ENCODE results near the gene TBX3.
"Not testable (repeated sequence)": the region's sequence is repeated elsewhere in the genome, so short reads cannot be mapped to it uniquely, and the experiment has no call there.

TBX3 gene

GRCh38 chr12:114684098-114684869 is at the start of gene TBX3:
Gene TBX3, minus strand, starts transcription at chr12:114684175. Its CDS starts 975 bp downstream, at chr12:114683200.
- in situ Hi-C loops (cut with HindIII; ENCODE audit: low sequenced_read_pairs), result no loop called here

DNA sequence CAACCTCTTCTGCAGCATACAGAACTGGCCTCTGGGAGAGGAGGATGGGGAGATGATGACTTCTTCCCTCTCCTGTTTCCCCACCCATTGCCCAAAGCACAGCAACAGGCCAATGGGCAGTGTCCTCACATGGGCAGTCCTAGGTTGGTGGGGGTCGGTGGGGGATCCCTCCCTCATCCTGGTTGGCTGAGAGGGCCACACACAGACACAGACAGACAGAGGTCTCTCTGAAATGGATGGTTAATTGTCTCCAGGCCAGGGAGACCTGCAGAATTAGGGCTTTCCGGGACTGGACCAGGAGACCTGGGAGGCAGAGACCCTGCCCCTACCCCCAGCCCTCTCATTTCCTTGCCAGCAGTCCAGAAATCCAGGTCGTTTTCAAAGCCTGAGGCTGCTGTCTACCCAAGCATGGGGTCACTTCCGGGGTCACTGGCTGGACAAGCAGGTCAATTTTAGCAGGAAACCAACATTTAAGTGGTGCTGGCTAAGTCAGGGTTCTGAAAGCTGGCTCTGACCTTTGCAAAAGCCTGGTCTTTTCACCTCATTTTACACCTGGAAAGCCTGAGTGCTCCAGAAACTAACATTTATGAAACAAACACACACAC is 48.6 kb upstream of the TBX3 start:
- in situ Hi-C loops (cut with HindIII; ENCODE audit: low sequenced_read_pairs), result loop anchor here (25.0 kb wide), 1 partner anchor 280 kb away; no protein-coding TSS in a partner anchor

- in situ Hi-C loops (cut with HindIII; ENCODE audit: low sequenced_read_pairs), result loop anchor here (25.0 kb wide), 1 partner anchor 283 kb away; no protein-coding TSS in a partner anchor
These were observed 45.8 kb upstream of the TBX3 start for GRCh38 chr12:114729731-114730130.

DNA sequence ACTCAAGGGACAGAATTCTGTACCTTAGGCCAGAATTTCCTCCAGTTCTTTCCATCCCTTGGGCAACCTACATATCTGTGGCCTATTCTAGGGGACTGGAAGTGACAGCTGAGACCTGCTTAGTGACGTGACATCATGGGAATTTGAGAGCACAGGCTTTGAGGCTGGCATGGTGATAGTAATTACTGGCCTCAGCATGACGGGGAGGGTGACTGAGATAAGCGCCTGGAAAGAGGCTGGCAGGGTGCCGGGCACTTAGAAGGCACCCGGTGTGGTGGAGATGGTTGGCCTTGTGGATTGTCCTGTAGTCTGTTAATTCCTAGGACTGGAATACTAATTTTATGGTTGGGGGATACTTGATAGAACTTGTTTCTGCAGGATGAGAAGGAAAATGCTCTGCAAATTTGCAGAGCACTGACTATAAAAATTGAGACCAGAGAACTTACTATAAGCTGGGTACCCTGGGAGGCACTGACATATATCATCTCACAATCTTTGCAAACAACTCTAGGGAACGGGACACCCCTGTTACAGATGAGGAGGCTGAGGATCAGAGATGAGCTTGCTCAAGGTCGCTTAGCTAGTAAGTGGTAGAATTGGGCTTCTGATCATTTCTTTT is 42.2 kb upstream of the TBX3 start:
- in situ Hi-C loops (cut with HindIII; ENCODE audit: low sequenced_read_pairs), result loop anchor here (25.0 kb wide), 1 partner anchor 286 kb away; no protein-coding TSS in a partner anchor

DNA sequence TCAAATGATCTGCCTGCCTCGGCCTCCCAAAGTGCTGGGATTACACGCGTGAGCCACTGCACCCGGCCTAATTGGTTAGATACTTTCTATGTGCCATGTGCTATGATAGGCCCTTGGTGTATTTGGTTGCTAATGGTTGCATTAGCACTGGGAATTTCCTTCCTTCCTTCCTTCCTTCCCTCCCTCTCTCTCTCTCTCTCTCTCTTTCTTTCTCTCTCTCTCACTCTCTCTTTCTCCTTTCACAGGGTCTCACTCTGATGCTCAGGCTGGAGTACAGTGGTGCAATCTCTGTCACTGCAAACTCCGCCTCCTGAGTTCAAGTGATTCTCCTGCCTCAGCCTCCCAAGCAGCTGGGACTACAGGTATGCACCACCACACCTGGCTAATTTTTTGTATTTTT is 38.2 kb upstream of the TBX3 start:
- in situ Hi-C loops (cut with HindIII; ENCODE audit: low sequenced_read_pairs), result not testable (repeated sequence)

GRCh38 chr12:114721266-114721665 is 37.3 kb upstream of the TBX3 start:
- in situ Hi-C loops (cut with HindIII; ENCODE audit: low sequenced_read_pairs), result no loop called here

DNA sequence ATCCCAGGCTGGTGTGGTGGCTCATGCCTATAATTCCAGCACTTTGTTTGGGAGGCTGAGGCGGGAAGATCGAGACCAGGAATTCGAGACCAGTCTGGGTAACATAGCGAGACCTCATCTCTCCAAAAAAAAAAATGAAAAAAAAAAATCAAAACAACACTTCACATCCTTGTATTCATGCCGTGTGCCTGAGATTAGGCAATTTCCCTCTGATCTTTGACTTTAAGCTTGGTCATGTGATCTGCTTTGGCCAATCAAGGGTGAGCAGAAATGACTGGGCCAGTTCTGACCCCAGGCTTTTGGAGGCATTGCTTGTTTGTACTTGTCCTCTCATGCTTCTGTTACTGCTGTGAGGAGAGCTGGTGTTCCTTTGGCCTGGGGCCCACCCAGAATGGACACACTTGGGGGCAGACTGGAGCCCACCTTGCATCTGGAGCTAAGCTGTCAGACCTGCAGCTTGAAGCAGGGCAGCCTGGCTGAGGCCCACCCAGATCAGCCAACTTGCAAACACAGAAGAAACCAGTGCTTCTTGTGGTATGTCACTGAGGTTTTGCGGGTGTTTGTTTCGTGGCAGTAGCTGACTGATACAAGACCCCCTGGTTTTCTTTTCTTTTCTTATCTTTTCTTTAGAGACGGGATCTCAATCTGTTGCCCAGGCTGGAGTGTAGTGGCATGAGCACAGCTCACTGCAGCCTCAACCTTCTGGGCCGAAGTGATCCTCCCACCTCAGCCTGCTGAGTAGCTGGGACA is 29.7 kb upstream of the TBX3 start:
- in situ Hi-C loops (cut with HindIII; ENCODE audit: low sequenced_read_pairs), result no loop called here

DNA sequence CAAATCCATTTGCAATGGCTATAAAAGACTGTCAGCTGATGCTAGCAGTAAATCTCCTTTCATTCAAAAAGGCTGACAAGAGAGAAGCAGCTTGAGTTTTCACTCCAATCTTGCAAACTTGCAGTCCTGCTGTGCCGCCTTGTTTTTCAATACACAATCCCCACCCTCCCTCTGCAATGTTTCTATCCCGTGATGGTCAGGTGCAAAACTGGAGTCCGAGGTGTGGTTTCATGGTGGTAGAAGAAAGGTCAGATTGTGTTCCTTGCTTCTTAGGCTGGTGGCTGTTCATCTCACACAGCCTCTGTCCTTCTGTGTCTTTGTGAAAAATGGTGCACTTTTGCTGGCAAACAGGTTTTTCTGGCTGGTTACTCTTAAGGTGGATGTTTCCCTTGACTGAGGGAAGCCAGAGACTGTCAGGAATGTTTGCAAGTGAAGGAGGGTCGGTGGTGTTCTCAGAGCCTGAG is 27.7 kb upstream of the TBX3 start:
- in situ Hi-C loops (cut with HindIII; ENCODE audit: low sequenced_read_pairs), result no loop called here

- in situ Hi-C loops (cut with HindIII; ENCODE audit: low sequenced_read_pairs), result no loop called here
These were observed 26.2 kb upstream of the TBX3 start for GRCh38 chr12:114710151-114710550.

DNA sequence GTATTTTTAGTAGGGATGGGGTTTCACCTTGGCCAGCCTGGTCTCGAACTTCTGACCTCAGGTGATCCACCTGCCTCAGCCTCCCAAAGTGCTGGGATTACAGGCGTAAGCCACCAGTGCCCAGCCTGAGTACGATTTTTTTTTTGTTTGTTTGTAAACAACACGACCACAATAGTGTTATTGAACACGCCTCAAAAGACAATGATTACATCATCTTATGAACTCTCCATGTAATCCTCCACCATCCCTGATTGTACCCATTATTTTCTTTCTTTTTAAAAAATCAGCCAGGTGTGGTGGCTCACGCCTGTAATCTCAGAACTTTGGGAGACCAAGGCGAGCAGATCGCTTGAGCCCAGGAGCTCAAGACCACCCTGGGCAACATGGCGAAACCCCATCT is 25.1 kb upstream of the TBX3 start:
- in situ Hi-C loops (cut with HindIII; ENCODE audit: low sequenced_read_pairs), result no loop called here

DNA sequence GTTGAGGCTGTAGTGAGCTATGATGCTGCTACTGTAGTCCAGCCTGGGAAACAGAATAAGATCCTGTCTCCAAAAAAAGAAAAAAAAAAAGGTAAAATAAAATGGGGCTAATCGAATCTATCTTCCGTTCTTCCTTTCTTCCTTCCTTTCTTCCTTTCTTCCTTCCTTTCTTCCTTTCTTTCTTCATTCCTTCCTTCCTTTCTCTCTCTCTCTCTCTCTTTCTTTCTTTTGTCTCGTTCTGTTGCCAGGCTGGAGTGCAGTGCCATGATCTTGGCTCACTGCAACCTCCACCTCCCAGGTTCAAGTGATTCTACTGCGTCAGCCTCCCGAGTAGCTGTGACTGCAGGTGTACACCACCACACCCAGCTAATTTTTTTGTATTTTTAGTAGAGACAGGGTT is 24.6 kb upstream of the TBX3 start:
- in situ Hi-C loops (cut with HindIII; ENCODE audit: low sequenced_read_pairs), result not testable (repeated sequence)

DNA sequence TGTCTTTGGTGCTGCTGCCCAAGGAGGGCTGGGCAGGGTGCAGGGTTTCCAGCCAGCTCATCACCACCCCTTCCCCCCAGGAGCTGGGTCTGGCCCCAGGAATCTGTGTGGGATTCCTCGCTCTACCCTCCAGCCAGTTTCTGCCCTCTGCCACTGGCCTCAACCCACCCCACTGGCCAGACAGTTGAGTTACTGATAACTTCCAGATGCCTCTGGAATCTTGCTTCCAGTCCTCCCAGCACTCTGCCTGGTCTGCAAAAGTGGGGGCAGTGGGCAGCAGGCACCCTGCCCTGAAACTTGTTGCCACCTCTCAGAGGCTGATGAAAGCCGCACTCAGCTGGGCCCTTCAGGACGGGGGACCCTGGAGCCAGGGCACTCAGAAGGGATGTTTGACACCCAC is 20.1 kb upstream of the TBX3 start:
- in situ Hi-C loops (cut with HindIII; ENCODE audit: low sequenced_read_pairs), result no loop called here

GRCh38 chr12:114703060-114703493 is 19.1 kb upstream of the TBX3 start:
- in situ Hi-C loops (cut with HindIII; ENCODE audit: low sequenced_read_pairs), result no loop called here

- in situ Hi-C loops (cut with HindIII; ENCODE audit: low sequenced_read_pairs), result no loop called here
These were observed 18.5 kb upstream of the TBX3 start for GRCh38 chr12:114702462-114702861.

DNA sequence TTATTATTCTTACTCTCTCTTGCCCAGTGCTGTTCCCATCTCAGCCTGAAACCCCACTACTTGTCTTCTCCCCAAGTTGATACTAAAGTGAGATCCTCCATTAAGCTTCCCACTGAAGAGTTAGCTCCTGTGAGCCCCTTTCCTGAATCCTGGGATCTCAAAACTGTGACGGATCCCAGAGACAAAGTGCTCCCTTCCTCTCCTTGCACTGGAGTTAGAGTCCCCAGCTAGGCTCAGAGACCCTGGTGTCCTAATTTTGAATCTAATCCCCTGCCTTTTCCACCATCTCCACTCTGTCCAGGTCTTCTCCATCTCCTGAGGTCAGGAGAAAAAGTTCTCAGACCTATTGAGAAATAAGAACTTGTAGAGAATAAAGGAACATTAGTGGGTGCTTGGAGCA is 17.6 kb upstream of the TBX3 start:
- in situ Hi-C loops (cut with HindIII; ENCODE audit: low sequenced_read_pairs), result no loop called here

DNA sequence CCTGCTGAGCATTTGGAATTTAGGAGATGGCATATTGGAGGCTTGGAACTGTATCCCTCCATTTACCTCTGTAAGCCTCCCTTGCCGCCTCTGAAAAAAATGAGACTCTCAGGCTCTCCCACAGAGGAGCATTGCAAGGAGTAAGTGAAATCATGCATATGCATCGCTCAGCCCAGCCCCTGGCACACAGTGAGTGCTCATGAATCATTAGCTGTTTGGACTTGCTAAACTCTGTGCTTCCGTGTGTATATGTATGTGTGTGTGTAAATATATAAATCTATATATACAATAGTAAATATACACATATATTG is 17.1 kb upstream of the TBX3 start:
- in situ Hi-C loops (cut with HindIII; ENCODE audit: low sequenced_read_pairs), result no loop called here

- in situ Hi-C loops (cut with HindIII; ENCODE audit: low sequenced_read_pairs), result no loop called here
These were observed 16.6 kb upstream of the TBX3 start for GRCh38 chr12:114700392-114701103.

DNA sequence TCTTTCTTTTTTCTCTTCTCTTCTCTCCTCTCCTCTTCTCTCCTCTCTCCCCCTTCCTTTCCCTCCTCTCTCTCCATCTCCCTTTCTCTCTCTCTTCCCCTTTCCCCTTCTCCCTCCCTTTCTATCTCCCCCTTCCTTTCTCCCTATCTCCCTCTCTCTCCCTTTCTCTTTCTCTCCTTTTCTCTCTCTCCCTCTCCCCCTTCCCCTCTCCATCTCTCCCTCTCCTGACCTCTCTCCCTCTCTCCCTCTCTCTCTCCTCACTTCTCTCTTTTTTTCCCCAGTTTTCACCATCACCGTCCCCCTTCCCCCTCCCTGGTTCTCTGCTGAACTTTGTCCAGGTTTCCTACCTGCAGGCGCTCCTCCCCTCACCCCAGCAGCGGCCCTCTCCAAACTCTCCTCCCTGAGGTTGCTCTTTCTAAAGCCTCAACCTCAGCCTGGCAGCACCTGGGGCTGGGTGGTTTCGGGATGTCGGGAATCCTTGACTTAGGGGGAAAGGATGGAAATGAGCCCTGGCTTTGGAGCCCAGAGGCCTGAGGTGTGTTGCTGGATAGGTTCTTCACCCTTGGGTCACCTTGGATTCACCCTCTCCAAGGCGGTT is 14.7 kb upstream of the TBX3 start:
- in situ Hi-C loops (cut with HindIII; ENCODE audit: low sequenced_read_pairs), result no loop called here

- in situ Hi-C loops (cut with HindIII; ENCODE audit: low sequenced_read_pairs), result no loop called here
These were observed 14.0 kb upstream of the TBX3 start for GRCh38 chr12:114697741-114698565.

Measured in DLD1 (cell line).